GM19193 (cell line): ENCODE measurements around the gene OPALIN.

Experiments
- POLR2A ChIP-seq: IDR thresholded peaks from 4 replicates; pipeline ENCODE4 v1.6.1; 2011; ENCODE audit not compliant: insufficient read depth, insufficient read length; ENCODE audit errors: extremely low read depth

The OPALIN gene

GRCh38 chr10:96360331-96360730, 1.5 kb upstream of the OPALIN start:
- no peak for TF ChIP-seq POLR2A

DNA sequence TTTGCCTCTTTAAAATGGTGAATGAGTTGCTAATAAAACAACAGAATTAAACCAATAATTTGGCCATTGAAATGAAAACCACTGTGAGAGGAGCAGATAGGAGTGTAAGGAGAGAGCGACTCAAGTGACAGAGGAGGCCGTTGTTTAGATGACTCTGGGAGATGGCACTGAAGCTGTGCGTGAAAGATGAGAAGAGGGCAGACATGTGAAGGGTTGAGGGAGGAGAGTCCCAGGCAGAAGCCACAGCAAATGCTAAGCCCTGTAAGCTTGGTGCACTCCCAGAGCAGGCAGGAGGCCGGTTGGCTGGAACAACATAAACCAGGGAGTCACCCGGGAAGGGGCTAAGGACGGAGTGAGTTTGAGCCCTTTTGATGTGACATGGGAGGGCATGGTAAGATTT, 814 bp upstream of the OPALIN start:
- no peak for TF ChIP-seq POLR2A

DNA sequence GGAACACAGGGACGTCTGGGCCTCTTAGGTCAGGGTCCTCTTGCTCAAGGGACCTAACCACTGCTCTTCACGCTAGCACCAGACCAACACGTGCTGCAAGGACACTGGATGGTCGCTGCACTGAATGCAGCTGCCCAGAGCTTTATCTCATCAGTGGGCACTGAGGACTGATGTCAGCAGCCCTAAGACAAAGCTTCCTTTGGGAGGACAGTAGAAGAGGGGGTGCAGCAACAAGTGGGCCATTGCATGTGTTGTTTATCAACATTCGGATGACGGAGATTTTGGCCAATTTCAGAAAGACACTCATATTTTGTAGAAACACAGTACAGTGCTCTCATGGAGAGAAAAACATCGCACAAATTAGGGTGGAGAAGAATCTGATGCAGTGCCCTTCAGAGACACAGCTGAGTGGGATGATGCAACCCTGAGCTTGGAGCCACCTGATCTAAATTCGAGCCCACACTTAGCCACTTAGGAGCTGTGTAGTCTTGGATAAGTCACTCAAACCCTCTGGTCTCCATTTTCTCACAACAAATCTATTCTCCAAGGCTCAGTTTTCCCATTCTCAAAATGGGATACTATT, 1.7 kb downstream of the OPALIN start:
- TF ChIP-seq POLR2A = no peak

DNA sequence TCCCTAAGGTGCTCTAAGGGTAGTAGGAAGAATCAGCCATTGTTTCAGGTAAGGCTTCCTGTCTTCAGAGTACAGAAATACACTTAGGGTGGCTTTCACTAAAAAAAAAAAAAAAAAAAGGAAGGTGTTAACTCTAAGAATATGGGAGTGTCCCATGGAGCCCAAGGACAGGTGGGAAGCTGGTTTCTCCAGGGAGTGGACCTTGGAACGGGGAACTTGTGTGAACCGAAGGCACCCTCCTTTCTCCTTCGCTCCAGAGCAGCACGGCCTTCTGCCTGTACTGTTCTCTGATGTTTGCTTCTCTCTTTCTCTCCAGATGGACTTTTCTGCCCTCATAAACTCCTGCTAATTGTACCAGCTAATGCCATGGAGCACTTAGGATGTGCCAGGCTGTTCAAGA, 6.2 kb downstream of the OPALIN start:
- TF ChIP-seq POLR2A = no peak

DNA sequence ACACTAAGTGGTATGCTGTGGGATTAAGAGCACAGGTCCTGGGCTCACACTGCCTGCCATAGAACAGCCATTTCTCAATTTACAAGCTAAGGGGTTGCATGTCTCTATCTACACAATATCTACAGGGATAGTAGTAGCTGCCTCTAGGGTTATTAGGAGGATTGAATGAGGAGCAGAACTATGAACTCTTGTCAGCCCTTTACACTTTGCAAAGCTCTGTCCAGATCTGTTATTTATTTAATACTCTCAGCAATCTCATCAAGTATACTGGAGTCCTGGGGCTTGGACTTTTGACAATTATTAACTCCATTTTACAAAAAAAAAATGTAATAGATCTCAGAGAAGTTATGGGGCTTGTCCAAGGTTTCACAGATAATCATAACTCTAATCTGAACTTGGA, 6.8 kb downstream of the OPALIN start:
- TF ChIP-seq POLR2A = no peak

DNA sequence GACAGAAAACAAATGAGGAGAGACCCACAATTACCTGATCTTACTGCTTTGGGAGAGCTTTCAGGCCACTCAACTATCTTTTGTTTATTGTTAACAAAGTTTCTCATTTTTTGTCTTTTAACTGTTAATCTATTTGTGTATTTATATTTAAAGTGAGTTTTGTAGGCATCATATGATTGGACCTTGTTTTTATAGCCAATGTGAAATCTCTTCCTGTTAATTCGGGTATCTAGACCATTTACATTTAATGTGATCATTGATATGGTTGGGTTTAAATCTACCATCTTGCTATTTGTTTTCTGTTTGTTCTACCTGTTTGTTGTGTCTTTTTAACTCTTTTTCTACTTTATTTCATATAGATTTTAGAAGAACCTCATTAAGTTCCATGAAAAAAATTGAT, 12.5 kb downstream of the OPALIN start:
- no peak for TF ChIP-seq POLR2A

- TF ChIP-seq POLR2A = no peak
Observed at GRCh38 chr10:96345222-96345621, 13.6 kb downstream of the OPALIN start.

DNA sequence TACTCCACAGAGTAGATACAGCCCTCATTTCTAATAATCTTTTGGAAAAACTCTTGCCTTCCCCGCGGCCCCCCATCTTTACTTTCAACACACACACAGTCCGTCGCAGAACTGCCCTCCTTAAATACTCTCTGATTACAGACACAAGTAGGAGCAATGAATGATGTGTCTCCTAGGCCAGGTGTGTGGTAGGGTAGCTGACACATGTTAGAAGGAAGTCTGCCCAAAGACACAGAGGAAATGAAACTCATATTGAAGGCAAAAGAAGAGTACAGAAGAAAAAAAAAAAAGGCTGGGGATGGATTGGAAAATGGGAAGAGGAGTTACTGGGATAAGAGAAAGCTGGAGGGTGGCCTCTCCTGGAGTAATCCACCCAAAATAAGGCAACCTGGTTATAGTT, 14.6 kb downstream of the OPALIN start:
- TF ChIP-seq POLR2A = no peak

DNA sequence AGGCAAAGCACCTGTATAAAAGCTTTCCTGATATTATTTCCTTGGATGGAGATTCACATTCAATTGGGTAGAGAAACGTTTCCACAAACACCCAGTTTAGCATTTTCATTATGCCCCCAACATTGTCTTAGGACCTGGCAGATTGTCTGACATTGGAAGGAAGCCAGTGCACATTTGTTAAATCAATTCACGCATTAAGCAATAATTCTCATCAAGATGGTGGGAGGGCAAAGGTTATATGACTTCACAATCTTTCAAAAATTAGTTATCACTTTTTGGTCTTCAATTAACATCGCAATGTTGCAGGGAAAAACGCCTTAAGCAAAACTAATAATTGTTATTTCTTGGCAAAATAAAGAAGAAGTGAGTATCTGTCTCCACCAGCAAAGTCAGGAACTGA, 16.4 kb downstream of the OPALIN start:
- TF ChIP-seq POLR2A = no peak

DNA sequence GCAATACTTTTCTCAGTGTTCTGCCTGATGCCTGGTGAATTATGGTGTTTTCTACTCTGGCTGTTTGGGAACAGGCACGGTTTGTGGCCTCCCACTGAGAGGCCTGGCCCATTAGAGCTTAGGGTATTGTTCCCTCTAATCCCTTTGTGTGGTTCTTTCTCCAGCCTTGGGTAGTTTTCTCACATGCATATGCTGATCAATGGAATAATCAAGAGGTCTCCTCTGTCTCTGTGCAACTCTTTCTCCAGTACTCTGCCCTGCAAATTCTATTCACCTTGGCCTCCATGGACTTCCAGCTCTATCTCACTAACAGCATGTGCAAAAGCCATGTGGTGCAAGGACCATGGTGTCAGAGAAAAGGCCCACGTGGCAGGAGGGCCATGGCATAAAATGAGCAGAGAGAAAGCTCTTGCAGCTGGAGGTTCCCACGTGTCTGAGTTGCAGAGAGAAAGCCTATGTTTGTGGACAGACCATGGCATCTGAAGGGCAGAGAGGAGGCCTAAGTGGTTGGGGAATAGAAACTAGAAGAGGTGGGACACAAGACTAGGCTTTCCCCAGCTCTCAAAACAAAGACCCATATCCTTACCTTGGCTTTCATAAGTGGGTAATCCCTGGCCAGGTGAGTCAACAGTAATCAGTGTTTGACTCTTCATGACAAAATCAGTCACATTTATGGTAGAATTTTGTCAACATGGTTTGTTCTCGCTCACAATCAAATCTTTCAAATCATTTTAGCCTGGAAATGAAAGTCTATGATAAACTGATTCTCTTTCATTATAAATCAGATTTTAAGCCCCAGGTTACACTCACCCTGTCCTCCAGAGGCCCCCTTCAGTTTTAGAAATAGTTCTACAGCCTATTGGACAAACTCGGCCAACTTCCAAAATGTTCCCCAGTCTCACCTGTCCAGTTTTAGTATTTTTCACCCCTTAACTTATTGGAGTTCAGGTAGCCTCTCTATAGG, 17.3 kb downstream of the OPALIN start:
- no peak for TF ChIP-seq POLR2A

- no peak for TF ChIP-seq POLR2A
Observed at GRCh38 chr10:96339956-96340904, 18.6 kb downstream of the OPALIN start.

DNA sequence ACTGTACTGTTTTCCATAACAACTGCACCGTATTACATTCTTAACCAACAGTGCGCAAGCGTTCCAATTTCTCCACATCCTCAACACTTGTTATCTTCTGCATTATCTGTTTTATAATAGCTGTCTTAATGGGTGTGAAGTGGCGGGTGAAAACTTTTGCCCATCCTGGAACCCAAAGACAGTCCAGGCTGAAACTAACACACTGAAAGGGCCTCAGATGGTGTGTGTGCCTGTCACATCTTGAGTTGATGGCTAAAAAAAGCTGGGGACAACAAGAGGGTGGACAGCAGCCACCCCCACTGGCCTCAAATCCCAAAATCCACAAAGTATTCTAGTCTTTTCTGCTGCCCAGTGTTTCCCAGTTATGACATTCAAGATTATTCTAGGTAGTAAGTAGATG, 19.4 kb downstream of the OPALIN start:
- TF ChIP-seq POLR2A = no peak

GRCh38 chr10:96338279-96338925, 20.4 kb downstream of the OPALIN start:
- no peak for TF ChIP-seq POLR2A

GRCh38 chr10:96337106-96337505, 21.7 kb downstream of the OPALIN start:
- no peak for TF ChIP-seq POLR2A
